22Rv1 (cell line): ENCODE measurements around the gene SNRPE.

ENCODE experiments used
- CTCF ChIP-seq: fragments of 450-650 bp; IDR thresholded peaks from 2 replicates; pipeline ENCODE4 v1.5.1; 2017; ENCODE audit warnings: mild to moderate bottlenecking
- ZFX ChIP-seq: fragments of 450-650 bp; IDR thresholded peaks from 2 replicates; pipeline ENCODE4 v1.6.1; 2017; ENCODE audit warnings: antibody characterized with exemption, borderline replicate concordance

- TF ChIP-seq CTCF (peak; percentile 100), ZFX (no peak)
Observed at GRCh38 chr1:203861379-203862184, at the start of gene SNRPE.
